ENCODE measurements around the gene USP11. TPM values are rescaled to one million over a fixed set of nuclear protein-coding genes. Genes with fewer than 3 reads are reported as not detected.

USP11 gene
- total RNA-seq, 3 donors from 2014 or later = 23.9 to 51.6 (median 27.7) TPM

DNA sequence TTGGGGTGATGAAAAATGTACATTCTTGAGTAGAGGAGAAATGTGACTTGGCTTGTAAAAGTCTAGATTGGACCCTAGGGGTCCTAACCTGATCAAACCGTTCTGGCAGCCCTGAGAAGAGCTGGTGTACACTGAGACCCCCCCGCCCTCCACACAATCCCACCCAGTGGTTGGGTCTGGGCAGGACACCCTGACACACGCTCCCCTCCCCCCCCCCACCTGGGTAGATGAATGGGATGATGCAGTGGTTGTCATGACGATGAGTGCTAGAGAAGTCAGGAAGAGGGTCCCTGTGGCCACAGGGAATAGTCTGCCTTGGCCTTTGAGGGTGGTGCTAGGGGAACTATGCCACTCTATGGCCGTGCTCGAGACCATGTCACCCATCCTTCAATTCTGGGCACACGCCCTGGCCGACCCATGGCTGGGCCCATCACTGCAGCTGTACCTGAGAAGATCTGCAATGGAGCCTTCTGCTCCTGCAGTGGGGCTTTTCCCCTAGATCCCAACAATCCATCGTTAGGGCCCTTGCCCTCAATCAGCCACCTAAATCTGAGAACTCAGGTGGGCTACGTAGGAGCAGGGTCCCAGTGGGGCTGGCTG lies 10.0 kb upstream of the USP11 start:
- Histone ChIP-seq H3K36me3 (ENCODE audit: low read depth) (peaks cover 4% of the 10 kb centered on the region), H3K4me1 (ENCODE audit: low read depth) (peaks cover 4% of the 10 kb centered on the region), H3K4me3 (no peak overlapping the region), H3K9me3 (no peaks in the 10 kb centered on the region)
- DNase-seq (no peak), ATAC-seq (no peak)
- intact Hi-C loops (cut with DNase I, micrococcal nuclease) = no loop called here
- TF ChIP-seq, protein P1, sequence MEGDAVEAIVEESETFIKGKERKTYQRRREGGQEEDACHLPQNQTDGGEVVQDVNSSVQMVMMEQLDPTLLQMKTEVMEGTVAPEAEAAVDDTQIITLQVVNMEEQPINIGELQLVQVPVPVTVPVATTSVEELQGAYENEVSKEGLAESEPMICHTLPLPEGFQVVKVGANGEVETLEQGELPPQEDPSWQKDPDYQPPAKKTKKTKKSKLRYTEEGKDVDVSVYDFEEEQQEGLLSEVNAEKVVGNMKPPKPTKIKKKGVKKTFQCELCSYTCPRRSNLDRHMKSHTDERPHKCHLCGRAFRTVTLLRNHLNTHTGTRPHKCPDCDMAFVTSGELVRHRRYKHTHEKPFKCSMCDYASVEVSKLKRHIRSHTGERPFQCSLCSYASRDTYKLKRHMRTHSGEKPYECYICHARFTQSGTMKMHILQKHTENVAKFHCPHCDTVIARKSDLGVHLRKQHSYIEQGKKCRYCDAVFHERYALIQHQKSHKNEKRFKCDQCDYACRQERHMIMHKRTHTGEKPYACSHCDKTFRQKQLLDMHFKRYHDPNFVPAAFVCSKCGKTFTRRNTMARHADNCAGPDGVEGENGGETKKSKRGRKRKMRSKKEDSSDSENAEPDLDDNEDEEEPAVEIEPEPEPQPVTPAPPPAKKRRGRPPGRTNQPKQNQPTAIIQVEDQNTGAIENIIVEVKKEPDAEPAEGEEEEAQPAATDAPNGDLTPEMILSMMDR (IDR thresholded peaks at IDR 0.05) = no peak

DNA sequence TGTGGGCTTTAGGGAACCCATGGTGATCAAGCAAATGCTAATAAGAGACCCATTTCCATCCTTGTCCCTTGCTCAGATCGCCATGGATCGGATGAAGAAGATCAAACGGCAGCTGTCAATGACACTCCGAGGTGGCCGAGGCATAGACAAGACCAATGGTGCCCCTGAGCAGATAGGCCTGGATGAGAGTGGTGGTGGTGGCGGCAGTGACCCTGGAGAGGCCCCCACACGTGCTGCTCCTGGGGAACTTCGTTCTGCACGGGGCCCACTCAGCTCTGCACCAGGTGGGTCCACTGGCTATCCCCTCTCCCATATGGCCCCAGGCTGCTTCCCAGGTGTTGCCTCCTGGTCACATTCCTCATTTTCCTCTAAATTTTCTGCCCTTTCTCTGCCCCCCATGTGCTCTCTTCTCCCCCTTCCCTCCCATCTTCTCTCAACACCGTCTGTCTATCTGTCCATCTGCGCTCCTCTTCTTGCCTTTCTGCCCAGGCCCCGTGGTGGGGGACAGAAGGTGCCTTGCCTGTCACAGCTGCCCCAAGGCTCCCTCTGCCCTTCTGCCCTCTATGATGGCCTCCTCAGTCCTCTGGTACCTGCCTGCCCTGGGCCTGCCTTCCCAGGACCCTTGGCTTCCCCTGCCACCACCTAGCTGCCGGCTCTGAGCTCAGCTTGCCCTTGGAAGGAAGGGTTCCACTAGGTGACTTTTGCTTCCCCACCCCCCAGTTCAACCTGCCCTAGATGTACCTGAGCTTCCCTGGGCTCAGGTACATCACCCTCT lies 9.1 kb upstream of the USP11 start:
- Histone ChIP-seq H3K4me3 (no peak overlapping the region), H3K4me1 (ENCODE audit: low read depth) (peaks cover 4% of the 10 kb centered on the region), H3K9me3 (no peaks in the 10 kb centered on the region), H3K36me3 (ENCODE audit: low read depth) (peaks cover 4% of the 10 kb centered on the region)
- no peak for DNase-seq
- intact Hi-C loops (cut with DNase I, micrococcal nuclease) = no loop called here
- ATAC-seq = no peak
- TF ChIP-seq, protein P1 (IDR thresholded peaks at IDR 0.05) = no peak

DNA sequence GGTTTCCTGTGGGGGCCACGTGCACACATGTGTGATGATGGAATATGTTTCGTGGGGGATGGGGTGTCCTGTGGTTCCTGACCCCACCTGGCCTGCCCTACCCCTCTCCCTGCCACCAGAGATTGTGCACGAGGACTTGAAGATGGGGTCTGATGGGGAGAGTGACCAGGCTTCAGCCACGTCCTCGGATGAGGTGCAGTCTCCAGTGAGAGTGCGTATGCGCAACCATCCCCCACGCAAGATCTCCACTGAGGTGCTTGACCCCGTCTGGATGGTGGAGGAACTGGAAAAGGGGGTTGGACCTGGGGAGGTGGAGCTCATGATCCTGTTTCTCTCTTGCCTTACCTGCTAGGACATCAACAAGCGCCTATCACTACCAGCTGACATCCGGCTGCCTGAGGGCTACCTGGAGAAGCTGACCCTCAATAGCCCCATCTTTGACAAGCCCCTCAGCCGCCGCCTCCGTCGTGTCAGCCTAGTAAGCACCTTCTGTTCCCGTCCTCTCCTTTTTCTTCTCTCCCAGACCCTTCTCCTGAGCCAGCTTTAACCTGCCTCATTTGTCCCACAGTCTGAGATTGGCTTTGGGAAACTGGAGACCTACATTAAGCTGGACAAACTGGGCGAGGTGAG lies 8.4 kb upstream of the USP11 start:
- TF ChIP-seq, protein P1 (IDR thresholded peaks at IDR 0.05) = no peak
- ATAC-seq (no peak), DNase-seq (no peak)
- intact Hi-C loops (cut with DNase I, micrococcal nuclease) = no loop called here
- Histone ChIP-seq H3K9me3 (no peaks in the 10 kb centered on the region), H3K36me3 (ENCODE audit: low read depth) (peaks cover 4% of the 10 kb centered on the region), H3K4me1 (ENCODE audit: low read depth) (peaks cover 4% of the 10 kb centered on the region), H3K4me3 (no peak overlapping the region)

DNA sequence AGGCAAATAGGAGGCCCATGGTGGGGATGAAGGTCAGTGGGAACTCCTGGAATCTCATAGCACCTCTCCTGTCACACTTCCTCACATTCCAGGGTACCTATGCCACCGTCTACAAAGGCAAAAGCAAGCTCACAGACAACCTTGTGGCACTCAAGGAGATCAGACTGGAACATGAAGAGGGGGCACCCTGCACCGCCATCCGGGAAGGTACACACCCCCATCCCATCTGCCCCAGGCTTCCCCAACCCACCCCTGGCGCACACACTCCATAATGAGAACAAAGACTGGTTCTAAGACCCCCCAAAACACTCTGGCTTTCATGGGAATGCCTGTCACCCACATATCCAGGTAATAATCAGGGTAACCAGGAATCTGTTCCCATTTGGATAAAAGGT lies 7.9 kb upstream of the USP11 start:
- intact Hi-C loops (cut with DNase I, micrococcal nuclease) = no loop called here
- TF ChIP-seq, protein P1 (IDR thresholded peaks at IDR 0.05) = no peak
- DNase-seq (no peak), ATAC-seq (no peak)
- Histone ChIP-seq H3K4me1 (ENCODE audit: low read depth) (peaks cover under 1% of the 10 kb centered on the region), H3K36me3 (ENCODE audit: low read depth) (peaks cover 4% of the 10 kb centered on the region), H3K9me3 (no peaks in the 10 kb centered on the region), H3K4me3 (no peak overlapping the region)

DNA sequence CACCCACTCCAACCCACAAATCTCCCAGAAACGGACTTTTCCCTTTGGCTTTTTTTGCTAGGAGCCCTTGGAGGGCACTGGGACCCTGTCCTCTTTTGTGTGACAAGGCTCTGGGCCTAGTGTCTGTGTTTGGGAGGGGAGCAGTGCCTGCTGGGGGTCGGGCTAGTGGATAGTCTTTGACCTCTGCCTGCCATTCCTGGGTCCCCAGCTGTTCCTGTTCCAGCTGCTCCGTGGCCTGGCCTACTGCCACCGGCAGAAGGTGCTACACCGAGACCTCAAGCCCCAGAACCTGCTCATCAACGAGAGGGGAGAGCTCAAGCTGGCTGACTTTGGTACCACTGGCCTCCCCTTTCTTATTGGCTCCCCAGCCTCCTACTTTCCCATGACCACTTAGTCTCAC lies 6.7 kb upstream of the USP11 start:
- DNase-seq (no peak), ATAC-seq (no peak)
- intact Hi-C loops (cut with DNase I, micrococcal nuclease) = no loop called here
- H3K4me3 ChIP-seq = no peak overlapping the region
- H3K9me3 ChIP-seq = no peaks in the 10 kb centered on the region
- TF ChIP-seq, protein P1 (IDR thresholded peaks at IDR 0.05) = no peak
- H3K36me3 ChIP-seq (ENCODE audit: low read depth) = peaks cover 4% of the 10 kb centered on the region
- H3K4me1 ChIP-seq (ENCODE audit: low read depth) = no peaks in the 10 kb centered on the region

Data from mucosa of descending colon (tissue), 3 donors.